ENCODE results near the gene TMEM255A. TPM values are rescaled to one million over a fixed set of nuclear protein-coding genes. Genes with fewer than 3 reads are reported as not detected.
"Not testable (repeated sequence)": the region's sequence is repeated elsewhere in the genome, so short reads cannot be mapped to it uniquely, and the experiment has no call there.

TMEM255A gene
- total RNA-seq, 1 donor from 2014 or later: 10.8 TPM

DNA sequence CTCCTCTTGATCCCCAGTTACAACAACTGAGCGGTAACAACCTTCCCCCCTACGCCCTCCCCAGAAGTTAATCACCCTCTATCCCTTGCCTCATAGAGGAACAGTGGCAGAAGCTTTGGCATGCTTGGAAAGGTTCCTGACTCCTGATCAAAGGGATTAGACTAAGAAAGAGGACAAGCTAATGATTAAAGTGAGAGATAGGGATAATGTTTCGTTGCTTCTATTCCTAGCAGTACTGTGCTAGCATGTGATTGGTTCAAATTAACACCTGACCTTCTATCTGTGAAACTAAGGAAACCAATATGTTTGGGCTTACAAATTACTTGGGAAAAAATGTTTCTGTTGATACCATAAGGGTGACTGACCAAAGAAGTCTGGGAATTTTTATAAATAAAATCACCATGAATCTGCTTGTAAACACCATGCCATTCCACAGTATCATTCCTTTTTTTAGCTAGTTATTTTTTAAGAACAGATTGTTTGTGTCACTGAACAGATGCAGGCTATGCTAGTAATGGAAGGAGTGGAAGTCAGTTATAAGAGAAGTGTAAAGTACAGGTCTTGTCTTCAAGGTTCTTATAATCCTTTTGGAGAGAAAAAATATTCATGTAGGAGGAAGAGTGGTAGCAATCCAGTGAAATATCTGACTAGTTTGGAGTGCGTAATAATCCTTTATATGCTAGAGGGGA is 39.3 kb upstream of the TMEM255A start:
- no peak overlapping the region for H3K4me3 ChIP-seq
- intact Hi-C loops (cut with DNase I): no loop called here
- H3K27me3 ChIP-seq: no peaks in the 10 kb centered on the region
- TF ChIP-seq POLR2A (IDR thresholded peaks at IDR 0.05) (no peak), POLR2AphosphoS5 (IDR thresholded peaks at IDR 0.05; ENCODE audit: insufficient read depth in 1 of 2, low read depth in 1 of 2) (no peak)
- TF ChIP-seq, protein P1, sequence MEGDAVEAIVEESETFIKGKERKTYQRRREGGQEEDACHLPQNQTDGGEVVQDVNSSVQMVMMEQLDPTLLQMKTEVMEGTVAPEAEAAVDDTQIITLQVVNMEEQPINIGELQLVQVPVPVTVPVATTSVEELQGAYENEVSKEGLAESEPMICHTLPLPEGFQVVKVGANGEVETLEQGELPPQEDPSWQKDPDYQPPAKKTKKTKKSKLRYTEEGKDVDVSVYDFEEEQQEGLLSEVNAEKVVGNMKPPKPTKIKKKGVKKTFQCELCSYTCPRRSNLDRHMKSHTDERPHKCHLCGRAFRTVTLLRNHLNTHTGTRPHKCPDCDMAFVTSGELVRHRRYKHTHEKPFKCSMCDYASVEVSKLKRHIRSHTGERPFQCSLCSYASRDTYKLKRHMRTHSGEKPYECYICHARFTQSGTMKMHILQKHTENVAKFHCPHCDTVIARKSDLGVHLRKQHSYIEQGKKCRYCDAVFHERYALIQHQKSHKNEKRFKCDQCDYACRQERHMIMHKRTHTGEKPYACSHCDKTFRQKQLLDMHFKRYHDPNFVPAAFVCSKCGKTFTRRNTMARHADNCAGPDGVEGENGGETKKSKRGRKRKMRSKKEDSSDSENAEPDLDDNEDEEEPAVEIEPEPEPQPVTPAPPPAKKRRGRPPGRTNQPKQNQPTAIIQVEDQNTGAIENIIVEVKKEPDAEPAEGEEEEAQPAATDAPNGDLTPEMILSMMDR (IDR thresholded peaks at IDR 0.05): no peak
- no peak overlapping the region for H3K27ac ChIP-seq
- DNase-seq (ENCODE audit: extremely low spot score in 2 of 2): no peak
- no peaks in the 10 kb centered on the region for H3K4me1 ChIP-seq
- H3K36me3 ChIP-seq: no peaks in the 10 kb centered on the region
- no peaks in the 10 kb centered on the region for H3K9me3 ChIP-seq

DNA sequence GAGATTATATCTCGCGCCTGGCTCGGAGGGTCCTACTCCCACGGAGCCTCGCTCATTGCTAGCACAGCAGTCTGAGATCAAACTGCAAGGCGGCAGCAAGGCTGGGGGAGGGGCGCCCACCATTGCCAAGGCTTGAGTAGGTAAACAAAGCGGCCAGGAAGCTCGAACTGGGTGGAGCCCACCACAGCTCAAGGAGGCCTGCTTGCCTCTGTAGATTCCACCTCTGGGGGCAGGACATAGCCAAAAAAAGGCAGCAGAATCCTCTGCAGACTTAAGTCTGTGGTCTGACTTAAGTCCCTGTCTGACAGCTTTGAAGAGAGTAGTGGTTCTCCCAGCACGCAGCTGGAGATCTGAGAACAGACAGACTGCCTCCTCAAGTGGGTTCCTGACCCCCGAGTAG is 33.3 kb upstream of the TMEM255A start:
- H3K4me1 ChIP-seq; H3K9me3 ChIP-seq; DNase-seq (ENCODE audit: extremely low spot score in 2 of 2); H3K27ac ChIP-seq; H3K36me3 ChIP-seq; H3K4me3 ChIP-seq; H3K27me3 ChIP-seq; intact Hi-C loops (cut with DNase I): not testable (repeated sequence)

DNA sequence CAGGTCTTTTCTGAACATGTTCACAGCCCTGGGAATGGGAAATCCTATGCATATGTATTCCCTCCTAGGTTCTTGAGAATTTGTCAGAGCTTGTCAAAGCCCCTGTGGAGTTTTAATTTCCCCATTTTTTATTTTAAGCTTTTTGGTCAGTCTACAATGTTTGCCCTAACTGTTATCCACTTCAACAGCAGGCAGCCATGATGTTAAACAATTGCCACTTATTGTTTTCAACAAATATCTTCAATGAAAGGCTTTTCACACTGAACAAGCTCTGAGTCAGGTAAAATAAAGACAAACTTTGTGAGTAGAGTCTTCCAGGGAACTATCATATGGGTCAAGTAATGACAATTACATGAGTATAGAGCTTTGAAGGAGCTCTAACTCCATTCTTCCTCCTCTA is 25.6 kb upstream of the TMEM255A start:
- H3K4me3 ChIP-seq: no peak overlapping the region
- no peak for DNase-seq (ENCODE audit: extremely low spot score in 2 of 2)
- H3K4me1 ChIP-seq: no peaks in the 10 kb centered on the region
- intact Hi-C loops (cut with DNase I): no loop called here
- H3K9me3 ChIP-seq: peaks cover 5% of the 10 kb centered on the region
- TF ChIP-seq, protein P1 (IDR thresholded peaks at IDR 0.05): no peak
- TF ChIP-seq POLR2A (IDR thresholded peaks at IDR 0.05) (no peak), POLR2AphosphoS5 (IDR thresholded peaks at IDR 0.05; ENCODE audit: insufficient read depth in 1 of 2, low read depth in 1 of 2) (no peak)
- H3K27me3 ChIP-seq: no peaks in the 10 kb centered on the region
- no peaks in the 10 kb centered on the region for H3K36me3 ChIP-seq
- no peak overlapping the region for H3K27ac ChIP-seq

- no peaks in the 10 kb centered on the region for H3K36me3 ChIP-seq
- H3K9me3 ChIP-seq: peaks cover 5% of the 10 kb centered on the region
- no peak overlapping the region for H3K27ac ChIP-seq
- no peaks in the 10 kb centered on the region for H3K4me1 ChIP-seq
- no peak for TF ChIP-seq POLR2AphosphoS5 (IDR thresholded peaks at IDR 0.05; ENCODE audit: insufficient read depth in 1 of 2, low read depth in 1 of 2)
- no peak for TF ChIP-seq POLR2A (IDR thresholded peaks at IDR 0.05)
- TF ChIP-seq, protein P1 (IDR thresholded peaks at IDR 0.05): no peak
- DNase-seq (ENCODE audit: extremely low spot score in 2 of 2): no peak
- intact Hi-C loops (cut with DNase I): no loop called here
- no peak overlapping the region for H3K4me3 ChIP-seq
- no peaks in the 10 kb centered on the region for H3K27me3 ChIP-seq
Measured at GRCh38 chrX:120335289-120335688, 24.0 kb upstream of the TMEM255A start.

GRCh38 chrX:120334603-120335002 is 23.3 kb upstream of the TMEM255A start:
- Histone ChIP-seq H3K9me3 (peaks cover 5% of the 10 kb centered on the region), H3K4me3 (no peak overlapping the region), H3K27me3 (no peaks in the 10 kb centered on the region), H3K27ac (no peak overlapping the region), H3K36me3 (no peaks in the 10 kb centered on the region), H3K4me1 (no peaks in the 10 kb centered on the region)
- DNase-seq (ENCODE audit: extremely low spot score in 2 of 2): no peak
- TF ChIP-seq POLR2A (IDR thresholded peaks at IDR 0.05): no peak
- TF ChIP-seq, protein P1 (IDR thresholded peaks at IDR 0.05): no peak
- TF ChIP-seq POLR2AphosphoS5 (IDR thresholded peaks at IDR 0.05; ENCODE audit: insufficient read depth in 1 of 2, low read depth in 1 of 2): no peak
- intact Hi-C loops (cut with DNase I): no loop called here

All from vagina (tissue), 2 donors.